ENCODE data around the gene CDCA5.

CDCA5 gene

DNA sequence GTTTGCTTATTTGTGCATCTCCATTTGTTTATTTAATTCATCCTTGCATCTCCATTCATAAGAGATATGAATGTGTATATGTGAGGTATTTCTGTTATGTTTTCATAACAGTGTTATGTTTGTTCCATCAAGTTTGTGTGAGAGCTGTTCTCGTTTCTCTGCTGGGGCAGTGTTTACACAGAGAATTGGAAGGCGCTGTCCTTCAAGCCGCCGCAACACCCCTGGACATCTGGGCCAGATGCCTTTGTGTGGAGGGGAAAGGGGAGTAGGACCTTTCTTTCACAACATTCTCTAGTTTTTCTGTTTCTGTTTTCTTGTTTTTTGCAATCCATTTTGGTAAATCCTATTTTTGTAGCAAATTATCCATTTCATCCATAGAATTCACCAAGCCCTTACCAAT is 20.8 kb upstream of the CDCA5 start:
- DNase-seq: no peak

GRCh38 chr11:65103476-65103875 is 19.6 kb upstream of the CDCA5 start:
- DNase-seq: no peak

GRCh38 chr11:65102142-65103095 is 18.6 kb upstream of the CDCA5 start:
- no peak for DNase-seq

GRCh38 chr11:65100674-65101350 is 17.0 kb upstream of the CDCA5 start:
- DNase-seq: no peak

GRCh38 chr11:65096926-65097325 is 13.1 kb upstream of the CDCA5 start:
- DNase-seq: no peak

GRCh38 chr11:65095974-65096806 is 12.3 kb upstream of the CDCA5 start, which contains the start of gene VPS51:
TSS of gene VPS51 (plus strand) at chr11:65096214. CDS start at chr11:65096251, 37 bp downstream.
- peak; percentile 81 for DNase-seq

DNA sequence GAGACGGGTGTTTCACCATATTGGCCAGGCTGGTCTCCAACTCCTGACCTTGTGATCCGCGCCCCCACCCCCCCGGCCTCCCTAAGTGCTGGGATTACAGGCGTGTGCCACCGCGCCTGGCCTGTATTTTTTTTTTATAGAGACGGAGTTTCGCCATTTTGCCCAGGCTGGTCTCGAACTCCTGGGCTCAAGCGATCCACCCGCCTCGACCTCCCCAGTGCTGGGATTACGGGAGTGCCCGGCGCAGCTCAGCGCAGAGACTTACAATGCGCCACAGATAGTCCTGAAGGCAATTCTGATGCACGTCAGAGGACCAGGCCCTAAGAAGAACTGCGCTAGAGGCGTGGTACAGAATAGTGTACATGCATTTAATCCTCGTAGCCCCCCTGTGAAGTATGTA is 11.6 kb upstream of the CDCA5 start:
- no peak for DNase-seq

DNA sequence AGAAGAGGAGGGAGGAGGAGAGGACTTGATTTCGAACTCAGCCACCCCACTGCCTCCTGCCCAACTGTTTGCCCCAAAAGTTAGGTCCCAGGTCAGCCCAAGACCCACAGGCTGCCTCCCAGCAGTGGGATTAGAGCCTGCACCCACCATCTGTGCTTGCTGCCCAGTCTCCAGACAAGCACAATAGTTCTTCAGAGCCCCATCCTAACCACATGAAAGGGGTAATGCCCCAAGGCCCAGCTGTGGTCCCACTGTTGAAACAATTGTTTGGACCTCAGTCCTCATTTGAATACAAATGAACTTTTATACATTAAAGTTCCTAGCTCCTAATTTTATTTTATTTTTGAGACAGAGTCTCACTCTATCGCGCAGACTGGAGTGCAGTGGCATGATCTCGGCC is 6.8 kb upstream of the CDCA5 start:
- DNase-seq: no peak

DNA sequence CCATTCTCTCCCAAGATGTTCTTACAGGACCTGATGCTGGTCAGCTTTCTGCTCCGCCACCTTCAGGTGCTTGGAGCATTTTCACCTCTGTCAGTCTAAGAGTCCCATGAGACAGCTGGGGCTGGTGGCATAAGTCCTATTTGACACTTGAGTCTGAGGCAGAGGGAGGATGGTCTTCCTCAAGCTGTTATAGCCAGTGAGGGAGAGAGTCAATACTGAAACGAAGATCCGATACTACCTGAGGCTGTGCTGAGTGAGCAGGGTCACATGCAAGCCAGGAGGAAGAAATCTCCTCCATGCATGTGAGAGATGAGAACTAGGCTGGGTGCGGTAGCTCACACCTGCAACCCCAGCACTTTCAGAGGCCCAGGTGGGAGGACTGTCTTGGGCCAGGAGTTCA is 5.8 kb upstream of the CDCA5 start:
- DNase-seq: no peak

DNA sequence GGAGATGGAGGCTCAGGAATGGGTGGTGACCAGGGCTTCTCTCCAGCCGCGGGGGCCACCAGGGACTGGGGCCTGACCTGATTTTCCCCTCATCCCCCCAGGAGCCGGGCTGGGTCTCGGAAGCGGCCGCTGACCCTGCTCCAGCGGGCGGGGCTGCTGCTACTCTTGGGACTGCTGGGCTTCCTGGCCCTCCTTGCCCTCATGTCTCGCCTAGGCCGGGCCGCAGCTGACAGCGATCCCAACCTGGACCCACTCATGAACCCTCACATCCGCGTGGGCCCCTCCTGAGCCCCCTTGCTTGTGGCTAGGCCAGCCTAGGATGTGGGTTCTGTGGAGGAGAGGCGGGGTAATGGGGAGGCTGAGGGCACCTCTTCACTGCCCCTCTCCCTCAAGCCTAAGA is 4.0 kb upstream of the CDCA5 start:
- no peak for DNase-seq

GRCh38 chr11:65087216-65087615 is 3.4 kb upstream of the CDCA5 start:
- DNase-seq: no peak

- no peak for DNase-seq
Observed at GRCh38 chr11:65086809-65087208, 3.0 kb upstream of the CDCA5 start.

DNA sequence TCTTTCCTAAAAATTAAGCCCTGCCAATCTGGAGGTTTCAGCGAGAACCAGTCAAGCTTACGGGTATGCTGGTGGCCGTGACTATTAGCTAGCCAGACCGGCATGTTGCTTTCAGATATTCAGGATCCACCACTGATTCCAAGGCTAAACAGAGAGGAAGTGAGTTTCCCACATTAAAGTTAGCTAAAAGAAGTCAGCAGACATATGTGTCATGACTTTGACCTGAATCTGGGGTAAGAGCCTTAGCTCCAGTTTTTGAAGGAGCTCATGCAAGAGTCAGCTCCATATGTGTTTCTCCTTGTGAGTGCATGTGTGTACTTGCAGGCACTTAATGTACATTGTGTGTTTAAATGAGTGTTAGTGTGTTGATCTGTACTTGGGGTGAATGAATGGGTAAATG is 1.6 kb upstream of the CDCA5 start:
- DNase-seq: no peak

- DNase-seq: no peak
Observed at GRCh38 chr11:65084598-65085375, 947 bp upstream of the CDCA5 start.

- DNase-seq: no peak
Observed at GRCh38 chr11:65083134-65083833, 556 bp downstream of the CDCA5 start.

GRCh38 chr11:65078786-65079342 is 5.0 kb downstream of the CDCA5 start:
- no peak for DNase-seq

DNA sequence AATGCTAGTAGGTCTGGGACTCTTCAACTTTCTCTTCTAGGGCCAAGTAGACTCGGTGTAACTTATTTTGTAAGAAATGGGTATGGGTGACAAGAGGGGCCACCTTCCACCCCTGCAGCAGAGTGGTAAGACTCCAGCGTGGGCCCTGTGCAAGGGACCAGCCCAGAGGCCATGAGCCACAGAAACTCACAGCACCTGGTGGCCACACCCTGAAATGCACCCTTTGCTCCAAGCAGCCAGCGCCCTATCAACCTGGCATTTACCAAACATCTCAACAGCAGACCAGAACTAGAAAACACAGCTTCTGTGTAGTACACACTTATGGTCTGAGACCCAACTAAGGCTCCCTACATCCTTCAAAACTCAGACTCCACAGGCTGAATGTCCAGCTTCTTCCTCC is 5.7 kb downstream of the CDCA5 start:
- DNase-seq: peak; percentile 30

GRCh38 chr11:65077451-65077850 is 6.4 kb downstream of the CDCA5 start:
- DNase-seq: no peak

DNA sequence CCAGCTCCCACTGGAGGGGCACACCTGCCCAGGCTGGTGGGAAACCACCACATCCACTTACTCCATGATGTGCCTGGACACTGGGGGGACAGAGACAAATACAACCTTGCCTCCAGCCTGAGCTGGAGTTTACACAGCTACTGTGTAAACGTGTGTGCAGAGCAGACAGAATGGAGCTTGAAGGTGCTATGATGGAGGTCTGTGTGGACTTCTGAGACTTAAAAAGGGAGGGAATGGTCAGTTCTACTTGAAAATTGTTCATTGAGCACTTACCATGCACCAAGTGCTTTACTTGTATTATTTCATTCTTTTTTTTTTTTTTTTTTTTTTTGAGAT is 11.2 kb downstream of the CDCA5 start:
- no peak for DNase-seq

DNA sequence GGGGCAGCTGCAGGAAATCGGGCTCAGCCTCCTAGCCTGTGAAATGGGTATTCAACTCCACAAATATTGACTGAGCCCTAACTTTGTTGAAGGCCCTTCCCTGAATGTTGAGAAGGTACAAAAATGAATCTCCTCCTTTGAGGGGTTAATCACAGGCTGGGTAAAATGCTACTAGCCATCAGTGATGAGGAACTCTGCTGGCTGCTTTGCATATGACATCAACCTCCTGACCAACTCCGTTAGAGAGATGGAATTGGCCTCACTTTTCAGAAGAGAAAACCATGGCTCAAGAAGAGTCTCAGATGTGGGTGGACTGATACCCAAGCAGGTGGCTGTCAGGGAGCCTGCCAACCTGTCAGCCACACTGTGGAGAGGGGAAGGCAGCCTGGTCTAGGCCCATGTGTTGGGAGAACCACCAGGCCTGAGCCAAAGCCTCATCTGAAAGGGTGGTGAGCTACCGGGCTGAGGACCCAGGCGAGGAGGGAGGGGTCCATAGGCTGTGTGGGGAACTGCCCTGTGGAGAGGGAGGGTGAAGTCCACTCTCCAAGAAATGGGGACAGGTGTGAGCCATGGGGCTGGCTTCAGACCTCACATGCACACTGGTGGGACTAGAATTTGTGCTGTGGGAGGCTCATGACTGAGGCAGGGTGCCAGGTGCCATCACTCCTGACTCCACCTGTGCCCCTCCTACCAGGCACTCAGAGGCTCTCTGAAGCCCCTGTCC is 11.8 kb downstream of the CDCA5 start:
- no peak for DNase-seq

GRCh38 chr11:65069217-65069616 is 14.6 kb downstream of the CDCA5 start:
- peak; percentile 63 for DNase-seq

Data from NK-92 treated with Interleukin-12 subunit alpha and Interleukin-12 subunit beta, amount 100 ng/mL, for 24 hours (cell line).